LNCaP clone FGC (cell line): ENCODE measurements around the gene SLC34A1.

Source experiments
- DNase-seq: peaks from one replicate; pipeline ENCODE4 v3.0.0-alpha.2; 2011; ENCODE audit warnings: low read depth
- H3K4me3 ChIP-seq: 2 replicates; pipeline ENCODE4 v1.5.1; 2011; ENCODE audit warnings: mild to moderate bottlenecking, low read depth, low read length, control low read depth
- TF ChIP-seq, protein P1 (sequence below): IDR thresholded peaks from 2 replicates; pipeline ENCODE4 v1.5.1; 2012; ENCODE audit warnings: mild to moderate bottlenecking; ENCODE audit not compliant: control insufficient read depth, insufficient read depth; ENCODE audit errors: extremely low read depth

SLC34A1 gene

DNA sequence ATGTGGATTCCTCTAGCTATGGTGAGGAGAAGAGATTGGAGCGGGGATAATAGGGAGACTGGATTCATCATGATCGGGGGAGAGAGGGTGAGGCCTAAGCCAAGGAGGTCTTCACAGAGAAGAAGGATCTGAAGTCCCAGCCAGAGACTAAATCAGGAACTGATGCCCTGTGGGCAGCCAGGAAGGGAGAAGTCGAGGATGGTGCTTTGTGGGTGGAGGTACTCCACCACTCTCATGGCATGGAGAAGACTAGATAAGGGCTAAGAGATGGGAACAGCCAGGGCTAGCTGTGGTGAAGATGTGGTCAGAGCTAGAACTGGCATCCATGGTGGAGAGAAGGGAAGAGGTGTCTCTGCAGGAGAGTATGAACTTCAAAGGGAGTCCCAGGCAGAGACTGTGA lies 29.5 kb upstream of the SLC34A1 start:
- TF ChIP-seq, protein P1, sequence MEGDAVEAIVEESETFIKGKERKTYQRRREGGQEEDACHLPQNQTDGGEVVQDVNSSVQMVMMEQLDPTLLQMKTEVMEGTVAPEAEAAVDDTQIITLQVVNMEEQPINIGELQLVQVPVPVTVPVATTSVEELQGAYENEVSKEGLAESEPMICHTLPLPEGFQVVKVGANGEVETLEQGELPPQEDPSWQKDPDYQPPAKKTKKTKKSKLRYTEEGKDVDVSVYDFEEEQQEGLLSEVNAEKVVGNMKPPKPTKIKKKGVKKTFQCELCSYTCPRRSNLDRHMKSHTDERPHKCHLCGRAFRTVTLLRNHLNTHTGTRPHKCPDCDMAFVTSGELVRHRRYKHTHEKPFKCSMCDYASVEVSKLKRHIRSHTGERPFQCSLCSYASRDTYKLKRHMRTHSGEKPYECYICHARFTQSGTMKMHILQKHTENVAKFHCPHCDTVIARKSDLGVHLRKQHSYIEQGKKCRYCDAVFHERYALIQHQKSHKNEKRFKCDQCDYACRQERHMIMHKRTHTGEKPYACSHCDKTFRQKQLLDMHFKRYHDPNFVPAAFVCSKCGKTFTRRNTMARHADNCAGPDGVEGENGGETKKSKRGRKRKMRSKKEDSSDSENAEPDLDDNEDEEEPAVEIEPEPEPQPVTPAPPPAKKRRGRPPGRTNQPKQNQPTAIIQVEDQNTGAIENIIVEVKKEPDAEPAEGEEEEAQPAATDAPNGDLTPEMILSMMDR: no peak
- no peak for DNase-seq
- H3K4me3 ChIP-seq: no peak overlapping the region

DNA sequence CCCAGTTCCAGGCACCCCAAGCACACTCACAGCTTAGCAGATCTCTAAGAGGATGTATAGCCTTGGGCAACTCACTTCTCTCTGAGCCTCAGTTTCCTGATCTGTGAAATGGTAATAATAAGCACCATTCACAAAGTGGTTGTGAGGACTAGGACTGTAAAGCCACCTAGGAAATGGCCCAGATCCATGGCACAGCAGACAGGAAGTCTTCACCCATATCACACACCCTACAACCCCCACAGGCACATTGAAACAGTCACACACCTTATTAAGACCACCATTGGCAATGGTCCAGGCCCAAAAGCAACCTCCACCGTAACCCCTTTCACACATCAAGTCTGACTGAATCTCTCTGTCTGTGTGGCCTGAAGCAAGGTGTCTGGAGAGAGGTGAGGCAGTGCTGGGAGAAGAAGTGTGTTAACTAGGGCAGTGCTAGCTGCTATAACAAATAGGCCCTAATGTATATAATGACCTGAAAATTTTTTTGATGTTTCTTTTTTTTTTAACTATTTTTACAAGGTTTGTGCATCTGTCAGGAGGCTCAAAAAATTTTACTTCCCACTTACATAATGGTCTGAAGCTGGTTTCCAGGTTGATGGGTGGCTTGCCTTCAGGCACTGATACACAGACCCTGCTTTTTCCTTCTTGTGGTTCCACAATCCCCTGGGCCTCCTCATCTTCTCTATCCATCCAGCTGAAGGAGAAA lies 28.9 kb upstream of the SLC34A1 start:
- H3K4me3 ChIP-seq: no peak overlapping the region
- no peak for DNase-seq
- TF ChIP-seq, protein P1: no peak

DNA sequence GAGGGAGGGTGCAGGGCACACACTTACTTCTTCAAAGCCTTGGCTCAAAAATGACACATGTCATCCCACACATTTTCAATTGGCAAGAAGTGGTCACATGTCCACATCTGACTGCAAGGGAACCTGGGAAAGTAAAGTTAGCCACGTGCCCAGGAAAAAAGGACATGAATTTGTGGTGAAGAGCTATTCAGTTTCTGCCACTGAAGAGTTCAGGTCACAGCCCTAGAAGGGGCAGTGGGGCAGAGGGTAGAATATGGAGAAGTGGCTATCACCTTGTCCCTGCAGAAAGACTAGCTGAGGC lies 28.4 kb upstream of the SLC34A1 start:
- no peak overlapping the region for H3K4me3 ChIP-seq
- no peak for DNase-seq
- TF ChIP-seq, protein P1: no peak

DNA sequence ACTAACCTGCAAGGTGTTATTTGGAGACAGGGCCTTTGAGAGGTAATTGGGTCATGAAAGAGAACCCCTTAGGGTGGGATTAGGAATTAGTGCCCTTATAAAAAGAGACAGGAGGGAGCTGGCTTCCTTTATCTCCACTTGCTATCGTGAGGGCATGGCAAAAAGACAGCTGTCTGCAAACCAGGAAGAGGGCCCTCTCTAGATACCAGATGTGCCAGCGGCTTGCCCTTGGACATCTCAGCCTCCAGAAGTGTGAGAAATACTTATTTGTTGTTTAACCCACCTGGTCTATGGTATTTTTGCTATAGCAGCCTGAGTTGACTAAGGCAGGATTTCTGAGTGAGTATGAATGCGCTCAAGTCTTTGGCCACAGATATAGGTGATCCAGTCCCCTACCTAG lies 27.5 kb upstream of the SLC34A1 start:
- no peak overlapping the region for H3K4me3 ChIP-seq
- DNase-seq: no peak
- TF ChIP-seq, protein P1: no peak

DNA sequence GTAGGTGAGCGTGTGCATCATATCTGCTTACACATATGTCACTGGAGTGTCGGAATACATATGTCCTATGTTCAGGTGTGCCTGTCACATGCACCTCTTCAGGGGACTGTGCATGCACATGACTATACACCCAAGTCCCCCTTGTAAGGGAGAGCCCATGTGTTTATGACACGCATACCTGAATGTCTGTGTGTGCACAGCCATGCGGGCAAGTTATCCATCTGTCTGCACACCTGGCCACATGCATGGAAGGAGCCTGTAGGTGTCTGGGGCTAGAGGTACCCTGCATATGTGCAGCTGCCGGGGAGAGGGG lies 27.1 kb upstream of the SLC34A1 start:
- H3K4me3 ChIP-seq: no peak overlapping the region
- no peak for DNase-seq
- TF ChIP-seq, protein P1: no peak

DNA sequence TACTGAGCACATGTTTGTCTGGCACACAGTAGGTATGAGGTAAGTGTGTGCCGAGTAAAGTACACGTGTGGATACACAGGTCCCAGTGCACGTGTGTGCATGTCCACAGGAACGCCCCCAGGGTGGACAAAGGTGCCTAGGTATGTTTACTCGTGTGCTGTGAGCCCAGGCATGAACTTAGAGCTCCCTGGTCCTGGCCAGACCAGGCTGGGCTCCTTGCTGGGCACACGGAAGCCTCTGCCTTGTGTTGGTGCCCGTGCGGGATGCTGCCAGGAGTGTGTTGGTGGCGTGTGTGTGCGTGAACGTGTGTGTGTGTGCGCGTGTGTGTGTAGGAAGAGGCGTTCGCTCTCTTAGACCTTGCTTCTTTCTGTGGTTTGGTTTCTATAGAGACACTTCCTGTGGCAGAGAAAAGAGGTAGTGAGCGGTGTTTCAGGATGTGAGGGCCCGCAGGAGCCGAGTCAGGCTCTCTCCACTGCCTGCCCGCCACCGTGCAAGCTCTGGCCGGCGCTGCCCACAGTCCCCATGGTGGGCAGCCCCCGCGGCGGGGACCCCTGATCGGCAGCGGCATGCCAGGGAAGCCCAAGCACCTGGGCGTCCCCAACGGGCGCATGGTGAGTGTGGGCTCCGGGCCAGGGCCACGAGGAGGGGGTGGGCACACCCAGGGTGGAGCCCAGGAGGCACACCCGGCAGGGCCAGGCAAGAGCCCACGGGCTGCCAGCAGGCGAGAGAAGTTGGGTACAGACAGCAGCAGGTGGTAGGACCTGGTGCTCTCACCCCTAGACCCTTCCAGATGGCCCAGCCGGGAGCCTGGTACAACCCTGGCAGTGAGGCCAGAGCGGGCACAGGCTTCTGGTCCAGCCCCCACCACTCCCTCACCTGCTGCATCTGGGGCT lies 26.5 kb upstream of the SLC34A1 start, which contains the start of gene RGS14:
Gene RGS14, plus strand, starts transcription at position 466 of the 893 bp plus-strand sequence. Its CDS starts 101 bp downstream, at position 567.
- TF ChIP-seq, protein P1: no peak
- no peak within 1 kb of the TSS for H3K4me3 ChIP-seq
- DNase-seq: no peak
